Stimulated activated CD4-positive, alpha-beta T cell treated with anti-CD3 and anti-CD28 coated beads, Interleukin-4, amount 100 ng/mL, for 4 hours (primary cell): Measurements from ENCODE around the gene NEK6.
A peak's percentile ranks its signal among the peaks of the same experiment; 100 is the strongest.

Experiments used
- DNase-seq, 2 experiments: peaks; one replicate each; pipeline ENCODE4 v3.0.0-alpha.2; 2020

Gene NEK6

DNA sequence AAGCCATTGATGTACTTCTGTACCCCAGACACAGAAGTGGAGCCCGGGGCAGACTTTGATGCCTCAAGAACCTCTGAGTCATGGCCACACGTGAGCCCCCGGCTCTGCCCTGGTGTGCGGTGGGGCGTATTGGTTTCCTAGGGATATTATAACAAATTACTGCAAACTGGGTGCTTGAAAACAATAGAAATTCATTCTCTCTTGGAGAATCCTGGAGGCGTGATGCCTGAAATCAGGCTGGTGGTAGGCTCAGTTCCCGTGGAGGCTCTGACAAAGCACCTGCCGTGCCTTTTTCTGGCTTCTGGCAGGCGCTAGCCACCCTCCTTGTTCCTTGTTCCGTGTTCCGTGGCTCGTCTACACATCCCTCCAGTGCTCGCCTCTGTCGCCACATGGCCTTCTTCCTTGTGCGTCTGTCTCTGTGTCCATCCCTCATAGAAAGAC, 24.2 kb downstream of the NEK6 start:
- DNase-seq: no peak

- no peak for DNase-seq
Measured at GRCh38 chr9:124282442-124283227, 24.9 kb downstream of the NEK6 start.

DNA sequence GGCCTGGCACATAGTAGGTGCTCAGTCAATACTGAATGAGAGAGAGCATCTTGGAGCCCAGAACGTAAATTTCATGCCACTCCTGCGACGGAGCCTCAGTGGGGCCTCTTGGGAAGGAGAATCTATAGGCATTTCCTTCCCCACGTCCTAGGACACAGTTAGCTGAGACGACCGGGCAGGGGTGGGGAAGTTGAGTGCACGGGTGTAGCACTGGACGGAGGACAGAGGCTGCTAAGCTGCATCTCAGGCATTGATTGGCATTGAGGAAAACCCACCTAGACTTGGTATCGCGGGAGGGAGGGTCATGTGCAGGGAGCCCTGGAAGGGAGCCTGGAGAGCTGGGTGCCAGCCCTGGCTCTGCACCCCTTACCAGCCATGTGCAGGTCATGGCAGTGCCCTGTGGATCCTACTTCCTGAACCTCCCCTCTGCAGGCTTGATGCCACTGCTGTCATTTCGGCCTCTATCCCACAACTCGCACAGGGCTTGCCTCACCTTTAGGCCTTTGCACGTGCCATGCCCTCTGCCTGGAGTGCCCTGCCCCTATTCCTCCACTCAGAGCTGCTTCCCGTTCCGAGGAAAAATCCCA, 25.6 kb downstream of the NEK6 start:
- no peak for DNase-seq

GRCh38 chr9:124284237-124284831, 26.6 kb downstream of the NEK6 start:
- no peak for DNase-seq

GRCh38 chr9:124284940-124285441, 27.2 kb downstream of the NEK6 start:
- DNase-seq: no peak

DNA sequence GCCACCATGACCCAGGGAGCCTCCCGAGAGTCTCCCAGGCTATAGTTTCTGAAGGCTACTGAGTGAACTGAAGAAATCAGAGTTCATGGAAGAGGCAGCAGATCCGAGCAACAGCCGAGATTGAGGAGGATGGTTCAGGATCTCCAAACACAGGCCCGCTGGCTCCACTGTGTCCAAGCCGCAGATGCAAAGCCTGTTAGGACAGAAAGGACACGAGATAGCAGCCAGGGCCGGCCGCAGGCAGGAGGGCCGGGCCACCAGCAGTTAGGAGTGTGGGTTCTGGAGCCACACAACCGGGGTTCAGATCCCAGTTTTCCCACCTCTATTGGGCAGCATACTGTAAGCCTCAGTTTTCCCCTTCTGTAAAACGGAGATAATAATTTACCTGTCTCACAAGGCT, 27.7 kb downstream of the NEK6 start:
- DNase-seq: no peak

DNA sequence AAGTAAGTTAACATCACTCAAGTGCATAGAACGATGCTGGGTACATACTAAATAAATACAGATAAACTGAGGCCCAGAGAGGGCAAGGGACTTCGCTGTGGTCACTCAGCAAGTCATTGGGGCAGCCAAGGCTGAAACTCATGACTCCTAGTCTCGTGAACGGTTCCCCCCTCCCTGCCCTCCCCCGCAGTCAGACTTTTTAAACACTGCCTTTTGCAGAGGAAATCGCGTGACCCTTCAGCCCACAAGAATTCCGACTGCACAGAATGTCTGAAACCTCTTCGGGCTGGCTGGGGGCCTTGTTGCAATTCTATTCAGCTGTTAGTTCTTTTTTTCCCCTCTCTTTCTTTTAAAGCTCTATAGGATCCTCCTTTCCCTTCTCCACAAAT, 28.1 kb downstream of the NEK6 start:
- DNase-seq: peak; percentile 23 to 35

DNA sequence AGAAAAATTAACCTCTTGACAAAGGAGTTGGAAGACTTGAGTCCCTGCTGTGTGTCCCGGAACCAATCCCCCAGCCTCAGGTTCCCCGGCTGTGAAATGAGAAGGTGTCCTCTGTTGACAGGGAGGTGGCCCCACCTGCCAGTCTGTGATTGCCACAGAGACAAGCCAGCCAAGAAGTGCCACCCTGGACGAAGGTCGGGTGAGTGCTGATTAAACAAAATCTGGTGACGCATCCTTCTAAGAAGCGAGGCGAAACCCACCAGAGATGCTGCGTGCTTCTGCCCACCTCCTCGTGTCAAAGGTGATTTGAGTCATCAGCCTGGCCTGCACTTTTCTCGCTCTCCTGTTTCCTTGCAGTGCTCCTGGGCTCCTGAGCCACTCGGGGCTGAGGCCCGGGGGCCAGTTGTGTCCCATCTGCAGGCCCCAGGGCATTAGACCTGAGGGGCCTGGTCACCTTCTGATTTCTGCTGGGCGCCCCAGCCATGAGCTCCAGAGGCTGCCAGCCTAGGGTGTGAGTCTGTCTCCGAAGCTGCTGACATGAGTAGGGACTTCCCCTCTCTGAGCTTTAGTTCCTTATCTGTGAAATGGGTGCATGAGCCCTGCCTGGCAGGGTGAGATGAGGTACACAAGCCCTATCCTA, 28.7 kb downstream of the NEK6 start:
- DNase-seq: peak; percentile 40 to 51

GRCh38 chr9:124290053-124290591, 32.4 kb downstream of the NEK6 start:
- DNase-seq: no peak

DNA sequence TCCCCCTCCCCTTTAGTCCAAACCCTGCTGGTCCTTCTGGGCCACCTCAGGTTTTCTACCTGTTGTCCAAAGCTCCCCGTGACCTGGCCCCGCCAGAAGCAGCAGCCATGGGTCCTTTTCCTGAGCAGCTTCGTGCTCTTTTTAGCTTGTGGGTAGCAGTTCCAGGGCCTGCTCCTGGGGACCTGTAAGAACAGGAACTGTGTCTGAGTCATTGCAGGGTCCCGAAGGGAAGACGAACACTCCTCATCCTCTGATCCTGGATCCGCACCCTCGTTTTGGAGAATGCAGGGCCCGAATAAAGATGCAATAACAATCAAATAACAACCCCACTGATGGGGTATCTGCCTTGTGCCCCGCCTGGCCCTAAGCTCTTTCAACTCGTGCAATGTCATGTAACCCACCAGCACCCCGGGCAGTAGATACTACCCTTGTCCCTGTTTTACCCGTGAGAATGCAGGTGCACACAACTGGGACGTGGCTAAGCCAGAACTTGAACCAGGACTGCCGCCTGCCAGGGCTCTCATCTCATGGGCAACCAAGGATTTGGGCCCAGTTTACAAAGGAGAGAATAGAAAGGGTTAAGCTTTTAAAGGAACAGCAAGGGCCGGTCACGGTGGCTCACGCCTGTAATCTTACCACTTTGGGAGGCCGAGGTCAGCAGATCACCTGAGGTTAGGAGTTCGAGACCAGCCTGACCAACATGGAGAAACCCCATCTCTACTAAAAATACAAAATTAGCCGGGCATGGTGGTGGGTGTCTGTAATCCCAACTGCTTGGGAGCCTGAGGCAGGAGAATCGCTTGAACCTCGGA, 33.2 kb downstream of the NEK6 start:
- DNase-seq: no peak

DNA sequence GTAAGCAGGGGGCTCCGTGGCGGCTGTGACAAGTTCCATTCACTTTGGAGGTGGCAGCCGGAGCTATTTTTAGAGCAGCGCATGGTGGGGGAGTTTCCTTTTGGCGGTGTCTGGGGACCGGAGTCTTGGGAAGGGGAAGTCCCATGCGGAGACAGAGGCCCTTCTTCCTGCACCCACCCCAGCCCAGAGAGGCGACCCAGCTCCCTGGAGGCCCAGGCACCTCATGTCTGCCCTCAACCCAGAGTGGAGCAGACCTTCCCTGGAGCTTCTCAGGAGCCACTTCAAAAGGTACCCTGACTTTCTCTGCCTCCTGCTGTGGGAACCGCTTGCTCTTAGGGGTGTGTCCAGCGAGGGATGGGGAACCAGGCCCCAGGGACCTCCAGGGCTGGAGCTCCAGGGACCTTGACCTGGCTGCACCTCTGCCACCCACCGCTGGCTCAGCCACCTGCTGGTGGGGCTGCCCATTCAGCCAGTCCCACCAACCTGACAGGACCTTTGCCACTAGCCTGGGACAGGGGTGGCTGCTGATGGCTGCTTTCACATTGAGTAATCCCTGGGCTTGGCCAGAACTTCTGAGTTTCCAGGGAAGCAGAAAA, 34.1 kb downstream of the NEK6 start:
- DNase-seq: peak; percentile 10 to 25

GRCh38 chr9:124292696-124293593, 35.2 kb downstream of the NEK6 start:
- DNase-seq: no peak

DNA sequence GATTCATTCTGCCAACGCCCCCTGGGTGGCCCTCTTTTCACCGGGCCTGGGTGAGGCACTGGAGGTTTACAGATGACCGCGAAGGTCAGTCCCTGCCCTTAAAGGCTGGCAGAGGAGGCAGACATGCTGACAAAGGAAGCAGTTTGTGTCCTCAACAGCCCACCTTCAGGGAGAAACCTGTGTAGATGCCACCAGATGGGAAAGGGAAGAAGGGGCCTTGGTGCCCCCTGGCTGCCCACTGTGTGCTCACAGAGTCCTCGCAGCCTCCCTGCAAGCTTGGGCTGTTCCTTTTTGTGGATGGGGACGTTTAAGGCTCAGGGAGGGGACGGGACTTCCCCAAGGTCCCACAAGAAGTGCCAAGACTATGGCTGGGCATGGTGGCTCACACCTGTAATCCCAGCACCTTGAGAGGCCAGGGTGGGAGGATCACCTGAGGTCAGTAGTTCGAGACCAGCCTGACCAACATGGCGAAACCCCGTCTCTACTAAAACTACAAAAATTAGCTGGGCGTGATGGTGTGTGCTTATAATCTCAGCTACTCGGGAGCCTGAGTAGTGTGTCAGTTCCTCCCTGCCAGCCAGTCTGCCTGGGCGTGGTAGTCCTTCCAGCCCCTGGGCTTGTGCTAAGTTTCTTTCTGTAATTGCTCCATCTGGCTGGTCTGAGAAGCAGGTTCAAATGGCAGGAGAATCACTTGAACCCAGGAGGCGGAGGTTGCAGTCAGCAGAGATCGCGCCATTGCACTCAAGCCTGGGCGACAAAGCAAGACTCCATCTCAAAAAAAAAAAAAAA, 36.2 kb downstream of the NEK6 start:
- DNase-seq: no peak

DNA sequence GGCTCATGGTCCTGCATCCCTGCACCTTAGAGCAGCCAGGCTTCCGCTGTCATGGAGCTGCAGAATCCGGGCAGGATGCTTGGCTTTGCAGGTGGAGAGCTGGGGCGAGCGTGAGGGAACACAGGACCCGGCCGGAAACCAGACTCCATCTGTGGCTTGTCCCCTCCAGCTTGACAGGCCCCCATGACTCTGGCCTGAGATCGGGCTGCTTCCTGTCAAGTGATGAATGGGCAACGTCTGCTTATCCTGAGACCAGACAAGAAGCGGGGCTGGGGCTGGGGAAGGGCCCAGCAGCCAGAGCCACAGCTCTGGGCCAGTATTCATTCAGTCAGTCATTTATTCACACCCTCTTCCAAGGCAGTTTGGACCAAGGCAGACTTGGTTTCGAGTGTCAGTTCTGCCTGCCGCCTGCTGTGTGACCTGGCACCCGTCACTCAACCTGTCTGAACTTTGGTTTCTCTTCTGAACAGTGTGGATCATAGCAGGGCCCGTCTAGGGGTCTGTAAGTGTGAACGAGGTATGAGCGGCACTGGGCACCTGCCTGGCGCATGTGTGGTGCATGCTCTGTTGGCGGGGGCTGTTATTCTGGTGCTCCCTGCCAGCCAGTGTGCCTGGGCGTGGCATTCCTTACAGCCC, 37.5 kb downstream of the NEK6 start:
- no peak for DNase-seq

DNA sequence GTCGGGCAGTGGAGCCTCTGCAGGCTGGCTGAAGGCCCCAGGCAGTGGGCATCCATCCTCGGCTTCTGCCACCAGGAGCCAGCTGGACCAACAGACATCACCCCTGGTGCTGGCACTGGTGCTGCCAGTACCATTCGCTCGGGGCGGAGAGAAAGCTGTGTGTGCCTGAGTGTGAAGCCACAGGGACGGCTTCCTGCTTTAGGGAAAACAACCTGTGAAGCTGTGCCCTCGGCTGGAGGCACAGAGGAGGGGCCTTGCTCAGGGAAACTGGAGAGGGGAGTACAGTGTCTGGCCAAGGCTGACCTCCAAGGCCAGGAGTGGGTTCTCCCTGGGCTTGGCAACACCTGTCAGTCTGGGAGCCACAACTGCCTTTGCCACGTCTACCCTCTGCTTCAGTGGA, 38.3 kb downstream of the NEK6 start:
- DNase-seq: no peak

GRCh38 chr9:124296796-124297550, 39.2 kb downstream of the NEK6 start:
- DNase-seq: no peak

- no peak for DNase-seq
Measured at GRCh38 chr9:124297551-124297901, 39.8 kb downstream of the NEK6 start.

GRCh38 chr9:124297915-124298645, 40.3 kb downstream of the NEK6 start:
- no peak for DNase-seq
